Right cardiac atrium (tissue), 5 donors: ENCODE data around the gene PTTG1IP2. TPM values are rescaled to one million over a fixed set of nuclear protein-coding genes. Genes with fewer than 3 reads are reported as not detected.
A peak's percentile ranks its signal among the peaks of the same experiment; 100 is the strongest.

Experiments
- ATAC-seq, 2 donors: fragments of 200-7000 bp; cut with Tn5 transposase; one replicate each; pipeline versions ENCODE4 v1.8.0 to v1.9.1; 2020; ENCODE audit warnings: moderate library complexity in 2 of 2, mild to moderate bottlenecking in 1 of 2
- DNase-seq, 3 donors: peaks; one replicate each; pipeline ENCODE4 v3.0.0-alpha.2; 2020
- H3K27ac ChIP-seq: one replicate; pipeline ENCODE4 v1.5.1; 2013; ENCODE audit warnings: mild to moderate bottlenecking, low read length, control low read depth, moderate library complexity
- H3K27me3 ChIP-seq: one replicate; pipeline ENCODE4 v1.6.1; 2013; ENCODE audit not compliant: control insufficient read depth, insufficient read depth
- H3K4me1 ChIP-seq: one replicate; pipeline ENCODE4 v1.6.1; 2013; ENCODE audit warnings: low read length; ENCODE audit not compliant: control insufficient read depth, insufficient read depth
- H3K4me3 ChIP-seq: one replicate; pipeline ENCODE4 v1.5.1; 2013; ENCODE audit warnings: low read length, control low read depth
- H3K9me3 ChIP-seq: one replicate; pipeline ENCODE4 v1.6.1; 2013; ENCODE audit warnings: low read length; ENCODE audit not compliant: control insufficient read depth
- WGBS: extraction: QIAGEN DNeasy Blood & Tissue Kit; methylation state at CpG from one replicate; pipeline ENCODE4 v1.1.7; 2013; 5-methylcytosine and 5-hydroxymethylcytosine counted together
- intact Hi-C, 4 donors: fragments of 100-400 bp; cut with DNase I; formaldehyde crosslinking; loops; one replicate each; pipeline versions ENCODE4 v1.11.0 to v1.14.0; 2022 to 2023
- polyA plus RNA-seq: library from polyadenylated mRNA; stranded (reverse); fragments of 200-250 nt; gene quantifications from one replicate; pipeline ENCODE4 v1.2.3, GENCODE V29; 2013
- total RNA-seq, 4 donors: library from RNA; stranded (reverse); fragmentation: NEBNext Ultra II Directional; extraction: Animal tissue kit (Norgen Biotek cat#: 25700); gene quantifications; one replicate each; pipeline ENCODE4 v1.2.1, GENCODE V29; 2021
- donor health status: healthy with polysubstance abuse.
- donor health status: DM: no; HTN: yes; CAD: no.
- donor health status: DM: no; HTN: no; CAD: no.
- donor health status: DM: no; HTN: yes; CAD: no; lungs with severe emphysema.
- donor health status: DM: yes; HTN: yes; CAD: no.

The PTTG1IP2 gene
- total and polyA plus RNA-seq, 5 donors: not detected

- H3K27me3 ChIP-seq: no peaks in the 10 kb centered on the region
- no peaks in the 10 kb centered on the region for H3K4me1 ChIP-seq
- H3K27ac ChIP-seq: no peak overlapping the region
- WGBS: 85% methylated on average over 1 of the region's 1 CpG
- no peak overlapping the region for H3K4me3 ChIP-seq
- H3K9me3 ChIP-seq: no peaks in the 10 kb centered on the region
- intact Hi-C loops: no loop called here
- ATAC-seq: no peak
- no peak for DNase-seq
Measured at GRCh38 chr7:90518630-90519029, 49.2 kb downstream of the PTTG1IP2 start.

- no peak for ATAC-seq
Measured at GRCh38 chr7:90520484-90520883, 51.0 kb downstream of the PTTG1IP2 start.

GRCh38 chr7:90530263-90530662 lies 60.8 kb downstream of the PTTG1IP2 start:
- 35% methylated on average over 1 of the region's 1 CpG for WGBS
- intact Hi-C loops: loop anchor here in 1 of 4 donors (5.0 kb wide), 1 partner anchor 257 kb away; no protein-coding TSS in a partner anchor
- Histone ChIP-seq H3K4me3 (no peak overlapping the region), H3K27ac (no peak overlapping the region), H3K27me3 (no peaks in the 10 kb centered on the region), H3K9me3 (no peaks in the 10 kb centered on the region), H3K4me1 (no peaks in the 10 kb centered on the region)
- ATAC-seq: no peak
- no peak for DNase-seq

More at GRCh38 chr7:90520484-90520883, 51.0 kb downstream of the PTTG1IP2 start:
- 22% methylated on average over 5 of the region's 5 CpGs for WGBS
- Histone ChIP-seq H3K4me3 (no peak overlapping the region), H3K27me3 (no peaks in the 10 kb centered on the region), H3K27ac (no peak overlapping the region), H3K4me1 (no peaks in the 10 kb centered on the region), H3K9me3 (no peaks in the 10 kb centered on the region)
- intact Hi-C loops: no loop called here
- no peak for DNase-seq

- ATAC-seq (no peak), DNase-seq (no peak)
- no peak overlapping the region for H3K27ac ChIP-seq
- no peaks in the 10 kb centered on the region for H3K9me3 ChIP-seq
- no peaks in the 10 kb centered on the region for H3K4me1 ChIP-seq
- intact Hi-C loops: loop anchor here in 1 of 4 donors (5.0 kb wide), 1 partner anchor 255 kb away; no protein-coding TSS in a partner anchor
- no peak overlapping the region for H3K4me3 ChIP-seq
- WGBS: 75% methylated on average over 7 of the region's 7 CpGs
- H3K27me3 ChIP-seq: no peaks in the 10 kb centered on the region
Measured at GRCh38 chr7:90532231-90532929, 62.9 kb downstream of the PTTG1IP2 start.

- Histone ChIP-seq H3K27ac (no peak overlapping the region), H3K27me3 (no peaks in the 10 kb centered on the region), H3K4me3 (no peak overlapping the region), H3K4me1 (no peaks in the 10 kb centered on the region), H3K9me3 (no peaks in the 10 kb centered on the region)
- DNase-seq: no peak
- intact Hi-C loops: no loop called here
- 66% methylated on average over 3 of the region's 3 CpGs for WGBS
- ATAC-seq: no peak
Measured at GRCh38 chr7:90536449-90536848, 67.0 kb downstream of the PTTG1IP2 start.

- 85% methylated on average over 2 of the region's 2 CpGs for WGBS
- ATAC-seq: no peak
- intact Hi-C loops: no loop called here
- H3K9me3 ChIP-seq: no peaks in the 10 kb centered on the region
- H3K4me1 ChIP-seq: no peaks in the 10 kb centered on the region
- H3K27ac ChIP-seq: no peak overlapping the region
- no peak overlapping the region for H3K4me3 ChIP-seq
- DNase-seq: no peak
- no peaks in the 10 kb centered on the region for H3K27me3 ChIP-seq
Measured at GRCh38 chr7:90538405-90538804, 69.0 kb downstream of the PTTG1IP2 start.

- Histone ChIP-seq H3K27ac (no peak overlapping the region), H3K27me3 (no peaks in the 10 kb centered on the region), H3K4me1 (no peaks in the 10 kb centered on the region), H3K4me3 (no peak overlapping the region), H3K9me3 (no peaks in the 10 kb centered on the region)
- 53% methylated on average over 1 of the region's 1 CpG for WGBS
- intact Hi-C loops: no loop called here
- no peak for ATAC-seq
- peak in 1 of 3 donors; percentile 40 for DNase-seq
Measured at GRCh38 chr7:90540406-90540805, 71.0 kb downstream of the PTTG1IP2 start.

- H3K27me3 ChIP-seq: no peaks in the 10 kb centered on the region
- H3K27ac ChIP-seq: no peak overlapping the region
- intact Hi-C loops: loop anchor here (5.0 to 10.0 kb wide), 4 partner anchors 74 to 484 kb away; no protein-coding TSS in a partner anchor
- ATAC-seq (no peak), DNase-seq (peak in 1 of 3 donors; percentile 46)
- WGBS: 77% methylated on average over 4 of the region's 4 CpGs
- no peaks in the 10 kb centered on the region for H3K4me1 ChIP-seq
- H3K4me3 ChIP-seq: no peak overlapping the region
- H3K9me3 ChIP-seq: no peaks in the 10 kb centered on the region
Measured at GRCh38 chr7:90551036-90551435, 81.6 kb downstream of the PTTG1IP2 start.

GRCh38 chr7:90552521-90552920 lies 83.1 kb downstream of the PTTG1IP2 start:
- Histone ChIP-seq H3K27ac (no peak overlapping the region), H3K9me3 (no peaks in the 10 kb centered on the region), H3K27me3 (no peaks in the 10 kb centered on the region), H3K4me3 (no peak overlapping the region), H3K4me1 (no peaks in the 10 kb centered on the region)
- 63% methylated on average over 1 of the region's 1 CpG for WGBS
- ATAC-seq (no peak), DNase-seq (no peak)
- intact Hi-C loops: loop anchor here (5.0 to 10.0 kb wide), 4 partner anchors 72 to 482 kb away; no protein-coding TSS in a partner anchor

- Histone ChIP-seq H3K4me3 (no peak overlapping the region), H3K9me3 (no peaks in the 10 kb centered on the region), H3K27ac (no peak overlapping the region), H3K4me1 (no peaks in the 10 kb centered on the region), H3K27me3 (no peaks in the 10 kb centered on the region)
- intact Hi-C loops: no loop called here
- 47% methylated on average over 1 of the region's 1 CpG for WGBS
- DNase-seq: no peak
- peak in 1 of 2 donors; percentile 36 for ATAC-seq
Measured at GRCh38 chr7:90560730-90561129, 91.3 kb downstream of the PTTG1IP2 start.
